HEK293 (cell line): ENCODE results near the gene FMN1.

Experiments used
- CTCF ChIA-PET: fragments of 350-600 bp; formaldehyde crosslinking; extraction: SDS; loops from one replicate; lab custom pipeline; 2021; ENCODE audit warnings: antibody characterized with exemption; lab: Yijun Ruan, JAX
- POLR2A ChIA-PET: fragments of 300-600 bp; formaldehyde crosslinking; extraction: SDS; loops from one replicate; lab custom pipeline; 2020; ENCODE audit warnings: antibody characterized with exemption, inconsistent platforms; lab: Yijun Ruan, JAX
- H3K27ac ChIP-seq: fragments of 200-500 bp; sonication (Bioruptor generic); 2 replicates; pipeline ENCODE4 v1.5.1; 2014; ENCODE audit warnings: low read depth, low read length, control low read depth, inconsistent platforms; ENCODE audit errors: extremely low read depth
- H3K36me3 ChIP-seq, 2 experiments: fragments of 200-500 bp in 1 of 2; sonication (Bioruptor generic) in 1 of 2; 1 replicate in 1 of 2; 2 replicates in 1 of 2; pipeline ENCODE4 v1.5.1; 2014 to 2017; ENCODE audit warnings: inconsistent platforms in 2 of 2, low read length in 2 of 2; ENCODE audit not compliant: control insufficient read depth in 2 of 2, insufficient read depth in 1 of 2
- H3K4me1 ChIP-seq: fragments of 200-500 bp; sonication (Bioruptor generic); 2 replicates; pipeline ENCODE4 v1.5.1; 2014; ENCODE audit warnings: mild to moderate bottlenecking, low read length, inconsistent platforms; ENCODE audit not compliant: control insufficient read depth, insufficient read depth
- H3K4me3 ChIP-seq: 2 replicates; pipeline ENCODE4 v1.5.1; 2011; ENCODE audit warnings: low read depth, mild to moderate bottlenecking, control low read depth, low read length, moderate library complexity
- H3K9me3 ChIP-seq: fragments of 200-500 bp; sonication (Bioruptor generic); 2 replicates; pipeline ENCODE4 v1.5.1; 2014; ENCODE audit warnings: low read depth, low read length, inconsistent platforms; ENCODE audit not compliant: control insufficient read depth, insufficient read depth
- BCL11A ChIP-seq: fragments of 450-650 bp; formaldehyde crosslinking; IDR thresholded peaks from 2 replicates; pipeline ENCODE4 v1.5.1; 2016; ENCODE audit warnings: low read depth, missing biosample characterization, missing genetic modification characterization
- GLIS1 ChIP-seq: fragments of 450-650 bp; formaldehyde crosslinking; IDR thresholded peaks from 2 replicates; pipeline ENCODE4 v1.5.1; 2016; ENCODE audit warnings: missing biosample characterization, missing genetic modification characterization
- KLF1 ChIP-seq: fragments of 450-650 bp; formaldehyde crosslinking; IDR thresholded peaks from 2 replicates; pipeline ENCODE4 v1.5.1; 2016; ENCODE audit warnings: missing biosample characterization, missing genetic modification characterization
- MZF1 ChIP-seq: fragments of 450-650 bp; formaldehyde crosslinking; IDR thresholded peaks from 2 replicates; pipeline ENCODE4 v1.5.1; 2017; ENCODE audit warnings: missing biosample characterization, missing genetic modification characterization, borderline replicate concordance
- PRDM2 ChIP-seq: fragments of 450-650 bp; formaldehyde crosslinking; IDR thresholded peaks from 2 replicates; pipeline ENCODE4 v1.5.1; 2016; ENCODE audit warnings: missing biosample characterization, missing genetic modification characterization, borderline replicate concordance
- SALL2 ChIP-seq: fragments of 450-650 bp; formaldehyde crosslinking; IDR thresholded peaks from 2 replicates; pipeline ENCODE4 v1.5.0; 2017; ENCODE audit warnings: missing biosample characterization, mild to moderate bottlenecking, missing genetic modification characterization, borderline replicate concordance
- ZNF157 ChIP-seq: fragments of 450-650 bp; formaldehyde crosslinking; IDR thresholded peaks from 2 replicates; pipeline ENCODE4 v1.5.1; 2016; ENCODE audit warnings: missing biosample characterization, missing genetic modification characterization
- ZNF16 ChIP-seq: fragments of 450-650 bp; formaldehyde crosslinking; IDR thresholded peaks from 2 replicates; pipeline ENCODE4 v1.5.1; 2016; ENCODE audit warnings: low read depth, missing biosample characterization, missing genetic modification characterization
- ZNF174 ChIP-seq: fragments of 450-650 bp; formaldehyde crosslinking; IDR thresholded peaks from 2 replicates; pipeline ENCODE4 v1.5.0; 2017; ENCODE audit warnings: missing biosample characterization, mild to moderate bottlenecking, missing genetic modification characterization
- ZNF404 ChIP-seq: fragments of 450-650 bp; formaldehyde crosslinking; IDR thresholded peaks from 2 replicates; pipeline ENCODE4 v1.5.1; 2017; ENCODE audit warnings: missing biosample characterization, missing genetic modification characterization
- ZNF555 ChIP-seq: fragments of 450-650 bp; formaldehyde crosslinking; conservative IDR thresholded peaks from 2 replicates; pipeline ENCODE4 v1.5.1; 2017; ENCODE audit warnings: missing biosample characterization, mild to moderate bottlenecking, missing genetic modification characterization, inconsistent platforms
- ZNF558 ChIP-seq: fragments of 450-650 bp; formaldehyde crosslinking; IDR thresholded peaks from 2 replicates; pipeline ENCODE4 v1.5.1; 2016; ENCODE audit warnings: missing biosample characterization, missing genetic modification characterization
- ZNF560 ChIP-seq: fragments of 450-650 bp; formaldehyde crosslinking; IDR thresholded peaks from 2 replicates; pipeline ENCODE4 v1.5.1; 2017; ENCODE audit warnings: missing biosample characterization, missing genetic modification characterization, borderline replicate concordance
- ZNF624 ChIP-seq: fragments of 450-650 bp; formaldehyde crosslinking; IDR thresholded peaks from 2 replicates; pipeline ENCODE4 v1.5.1; 2017; ENCODE audit warnings: missing biosample characterization, missing genetic modification characterization
- ZNF701 ChIP-seq: fragments of 450-650 bp; formaldehyde crosslinking; IDR thresholded peaks from 2 replicates; pipeline ENCODE4 v1.5.1; 2016; ENCODE audit warnings: missing biosample characterization, missing genetic modification characterization
- ZNF747 ChIP-seq: fragments of 450-650 bp; formaldehyde crosslinking; IDR thresholded peaks from 2 replicates; pipeline ENCODE4 v1.5.1; 2016; ENCODE audit warnings: missing biosample characterization, missing genetic modification characterization
- ZNF776 ChIP-seq: fragments of 450-650 bp; formaldehyde crosslinking; IDR thresholded peaks from 2 replicates; pipeline ENCODE4 v1.5.0; 2017; ENCODE audit warnings: missing biosample characterization, missing genetic modification characterization, borderline replicate concordance
- ZSCAN16 ChIP-seq: fragments of 450-650 bp; formaldehyde crosslinking; IDR thresholded peaks from 2 replicates; pipeline ENCODE4 v1.5.1; 2016; ENCODE audit warnings: missing biosample characterization, missing genetic modification characterization
- ZSCAN18 ChIP-seq: fragments of 450-650 bp; formaldehyde crosslinking; IDR thresholded peaks from 2 replicates; pipeline ENCODE4 v1.5.1; 2016; ENCODE audit warnings: missing biosample characterization, missing genetic modification characterization
- TF ChIP-seq, protein P1 (sequence below): fragments of 450-650 bp; formaldehyde crosslinking; conservative IDR thresholded peaks from 2 replicates; pipeline ENCODE4 v1.5.1; 2016; ENCODE audit warnings: low read depth, missing biosample characterization, missing genetic modification characterization
- TF ChIP-seq, protein P2 (sequence below): sonication (generic); formaldehyde crosslinking; IDR thresholded peaks from 2 replicates; pipeline ENCODE4 v1.8.1; 2022; ENCODE audit warnings: mild to moderate bottlenecking, moderate library complexity, missing genetic modification reagents

FMN1 gene

DNA sequence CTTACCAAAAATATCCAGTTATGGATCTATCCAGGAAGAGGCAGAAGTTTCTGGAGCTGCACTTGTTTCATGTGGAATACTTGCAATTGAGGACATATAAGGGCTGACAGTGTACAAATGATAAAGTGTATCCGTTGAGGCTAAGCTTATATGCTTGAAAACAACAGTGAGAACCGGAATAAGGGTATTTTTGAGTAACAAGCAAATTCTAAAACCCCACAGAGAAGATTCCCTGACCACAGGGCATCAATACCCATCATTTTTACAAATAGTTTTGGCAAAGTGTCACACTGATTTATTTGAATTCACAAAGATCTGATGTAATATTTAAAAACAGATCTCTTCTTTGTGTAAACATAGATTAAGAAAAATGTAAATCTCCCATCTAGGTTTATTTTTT, 208.4 kb downstream of the FMN1 start:
- no peak overlapping the region for H3K27ac ChIP-seq
- CTCF ChIA-PET = interaction anchor here (1.8 kb wide), 1 partner anchor 8 kb away, joined by 9 read pairs; no protein-coding TSS in a partner anchor
- TF ChIP-seq ZNF624 (tag by site-specific recombination) (no peak), SALL2 (tag by site-specific recombination) (no peak), ZNF174 (tag by site-specific recombination) (no peak), ZNF404 (no peak)
- TF ChIP-seq, protein P1, sequence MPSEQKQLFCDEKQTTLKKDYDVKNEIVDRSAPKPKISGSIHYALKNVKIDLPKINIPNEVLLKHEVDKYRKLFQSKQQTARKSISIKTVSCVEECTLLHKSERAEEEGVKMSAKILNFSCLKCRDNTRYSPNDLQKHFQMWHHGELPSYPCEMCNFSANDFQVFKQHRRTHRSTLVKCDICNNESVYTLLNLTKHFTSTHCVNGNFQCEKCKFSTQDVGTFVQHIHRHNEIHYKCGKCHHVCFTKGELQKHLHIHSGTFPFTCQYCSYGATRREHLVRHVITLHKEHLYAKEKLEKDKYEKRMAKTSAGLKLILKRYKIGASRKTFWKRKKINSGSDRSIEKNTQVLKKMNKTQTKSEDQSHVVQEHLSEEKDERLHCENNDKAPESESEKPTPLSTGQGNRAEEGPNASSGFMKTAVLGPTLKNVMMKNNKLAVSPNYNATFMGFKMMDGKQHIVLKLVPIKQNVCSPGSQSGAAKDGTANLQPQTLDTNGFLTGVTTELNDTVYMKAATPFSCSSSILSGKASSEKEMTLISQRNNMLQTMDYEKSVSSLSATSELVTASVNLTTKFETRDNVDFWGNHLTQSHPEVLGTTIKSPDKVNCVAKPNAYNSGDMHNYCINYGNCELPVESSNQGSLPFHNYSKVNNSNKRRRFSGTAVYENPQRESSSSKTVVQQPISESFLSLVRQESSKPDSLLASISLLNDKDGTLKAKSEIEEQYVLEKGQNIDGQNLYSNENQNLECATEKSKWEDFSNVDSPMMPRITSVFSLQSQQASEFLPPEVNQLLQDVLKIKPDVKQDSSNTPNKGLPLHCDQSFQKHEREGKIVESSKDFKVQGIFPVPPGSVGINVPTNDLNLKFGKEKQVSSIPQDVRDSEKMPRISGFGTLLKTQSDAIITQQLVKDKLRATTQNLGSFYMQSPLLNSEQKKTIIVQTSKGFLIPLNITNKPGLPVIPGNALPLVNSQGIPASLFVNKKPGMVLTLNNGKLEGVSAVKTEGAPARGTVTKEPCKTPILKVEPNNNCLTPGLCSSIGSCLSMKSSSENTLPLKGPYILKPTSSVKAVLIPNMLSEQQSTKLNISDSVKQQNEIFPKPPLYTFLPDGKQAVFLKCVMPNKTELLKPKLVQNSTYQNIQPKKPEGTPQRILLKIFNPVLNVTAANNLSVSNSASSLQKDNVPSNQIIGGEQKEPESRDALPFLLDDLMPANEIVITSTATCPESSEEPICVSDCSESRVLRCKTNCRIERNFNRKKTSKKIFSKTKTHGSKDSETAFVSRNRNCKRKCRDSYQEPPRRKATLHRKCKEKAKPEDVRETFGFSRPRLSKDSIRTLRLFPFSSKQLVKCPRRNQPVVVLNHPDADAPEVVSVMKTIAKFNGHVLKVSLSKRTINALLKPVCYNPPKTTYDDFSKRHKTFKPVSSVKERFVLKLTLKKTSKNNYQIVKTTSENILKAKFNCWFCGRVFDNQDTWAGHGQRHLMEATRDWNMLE (tag by site-specific recombination) = no peak
- no peaks in the 10 kb centered on the region for H3K9me3 ChIP-seq
- H3K4me1 ChIP-seq = no peaks in the 10 kb centered on the region
- H3K4me3 ChIP-seq = no peak overlapping the region
- POLR2A ChIA-PET = no interaction called here
- no peaks in the 10 kb centered on the region for H3K36me3 ChIP-seq

DNA sequence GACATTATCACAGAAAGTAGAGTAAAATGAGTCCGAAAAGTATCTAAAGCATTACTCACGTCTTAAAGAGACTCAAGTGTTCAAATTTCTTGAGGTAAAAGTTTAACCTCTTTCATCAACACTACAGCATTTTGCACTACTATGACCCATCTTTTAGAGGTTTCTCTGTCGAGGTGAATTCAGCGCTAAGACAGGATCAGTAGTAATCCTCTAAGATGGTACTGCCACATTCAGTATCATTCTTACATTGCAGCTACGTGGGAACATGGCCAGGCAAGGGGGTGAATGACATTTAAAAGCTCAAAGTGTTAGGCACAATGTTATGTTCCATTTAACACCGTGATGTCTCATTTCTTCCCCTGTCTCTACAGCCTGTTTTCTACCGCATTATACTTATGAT, 210.8 kb downstream of the FMN1 start:
- no peaks in the 10 kb centered on the region for H3K9me3 ChIP-seq
- H3K4me1 ChIP-seq = no peaks in the 10 kb centered on the region
- TF ChIP-seq PRDM2 (tag by site-specific recombination) = no peak
- no peak for TF ChIP-seq MZF1 (tag by site-specific recombination)
- TF ChIP-seq ZNF701 (tag by site-specific recombination) = no peak
- no peak for TF ChIP-seq ZNF555 (tag by site-specific recombination)
- TF ChIP-seq KLF1 (tag by site-specific recombination) = no peak
- TF ChIP-seq ZNF560 (tag by site-specific recombination) = no peak
- no peak for TF ChIP-seq ZNF157 (tag by site-specific recombination)
- no peak for TF ChIP-seq BCL11A (tag by site-specific recombination)
- no peak for TF ChIP-seq ZSCAN18 (tag by site-specific recombination)
- TF ChIP-seq, protein P2, sequence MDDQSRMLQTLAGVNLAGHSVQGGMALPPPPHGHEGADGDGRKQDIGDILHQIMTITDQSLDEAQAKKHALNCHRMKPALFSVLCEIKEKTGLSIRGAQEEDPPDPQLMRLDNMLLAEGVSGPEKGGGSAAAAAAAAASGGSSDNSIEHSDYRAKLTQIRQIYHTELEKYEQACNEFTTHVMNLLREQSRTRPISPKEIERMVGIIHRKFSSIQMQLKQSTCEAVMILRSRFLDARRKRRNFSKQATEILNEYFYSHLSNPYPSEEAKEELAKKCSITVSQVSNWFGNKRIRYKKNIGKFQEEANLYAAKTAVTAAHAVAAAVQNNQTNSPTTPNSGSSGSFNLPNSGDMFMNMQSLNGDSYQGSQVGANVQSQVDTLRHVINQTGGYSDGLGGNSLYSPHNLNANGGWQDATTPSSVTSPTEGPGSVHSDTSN (CRISPR knock-in tag) = no peak
- no peak for TF ChIP-seq ZNF776
- TF ChIP-seq GLIS1 (tag by site-specific recombination) = no peak
- TF ChIP-seq ZNF16 (tag by site-specific recombination) = no peak
- TF ChIP-seq ZSCAN16 (tag by site-specific recombination) = no peak
- TF ChIP-seq ZNF558 (tag by site-specific recombination) = no peak
- TF ChIP-seq ZNF747 (tag by site-specific recombination) = no peak
- ChIA-PET POLR2A (no interaction called here), CTCF (no interaction called here)
- no peak overlapping the region for H3K27ac ChIP-seq
- H3K4me3 ChIP-seq = no peak overlapping the region
- no peaks in the 10 kb centered on the region for H3K36me3 ChIP-seq
